GM19023 (cell line): ENCODE measurements around the gene CALU.

ENCODE experiments used
- ATAC-seq: cut with Tn5 transposase; IDR thresholded peaks from one replicate; pipeline ENCODE4 v1.9.1; 2021; ENCODE audit warnings: mild to moderate bottlenecking, moderate library complexity; ENCODE audit not compliant: unreplicated experiment

CALU gene

GRCh38 chr7:128724743-128725142 lies 14.4 kb upstream of the CALU start:
- no peak for ATAC-seq

DNA sequence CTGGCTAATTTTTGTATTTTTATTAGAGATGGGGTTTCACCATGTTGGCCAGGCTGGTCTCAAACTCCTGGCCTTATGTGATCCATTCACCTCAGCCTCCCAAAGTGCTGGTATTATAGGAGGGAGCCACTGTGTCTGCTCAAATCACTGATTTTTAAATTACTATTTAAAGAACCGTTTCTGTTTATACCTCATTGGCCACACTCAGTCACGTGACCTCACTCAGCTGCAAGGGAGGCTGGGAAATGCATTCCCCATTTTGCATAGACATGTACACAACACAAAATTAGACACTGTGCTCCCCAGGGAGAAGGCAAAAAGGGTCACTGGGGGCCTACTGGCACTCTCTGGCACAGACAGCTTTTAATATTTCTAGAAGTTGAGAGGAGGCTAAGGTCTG lies 13.6 kb upstream of the CALU start:
- ATAC-seq = no peak

DNA sequence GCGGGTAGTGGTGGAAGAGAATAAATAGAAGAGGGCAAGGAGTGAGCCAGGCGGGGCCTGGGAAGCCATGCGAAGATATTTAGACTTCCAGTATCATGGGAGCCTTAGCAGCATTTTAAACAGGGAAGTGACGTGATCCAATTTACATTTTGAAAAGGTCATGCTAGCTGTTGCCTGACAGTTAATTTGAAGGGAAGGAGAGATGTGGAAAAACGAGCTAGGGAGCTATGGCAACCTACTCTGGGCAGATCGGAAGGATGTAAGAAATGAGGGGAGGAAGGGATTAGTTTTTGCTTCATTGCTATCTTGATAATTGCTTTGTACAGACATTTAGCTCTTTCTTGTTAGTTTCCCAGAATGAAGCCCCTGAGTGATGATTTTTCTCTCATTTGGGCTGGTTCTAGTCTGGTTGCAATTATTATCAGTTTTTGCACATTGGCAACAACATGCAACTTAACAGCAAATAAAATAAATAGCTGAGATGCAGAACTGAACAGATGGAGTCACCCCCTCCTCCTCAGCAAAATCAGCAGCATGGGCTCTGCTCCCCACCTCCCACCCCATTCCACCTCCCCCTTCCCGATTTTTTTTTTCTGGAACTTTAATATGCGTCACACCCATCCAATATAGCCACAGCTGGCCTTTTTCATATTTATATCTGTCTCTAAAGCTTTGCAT lies 13.0 kb upstream of the CALU start:
- ATAC-seq = no peak

- no peak for ATAC-seq
Measured at GRCh38 chr7:128726737-128727072, 12.5 kb upstream of the CALU start.

DNA sequence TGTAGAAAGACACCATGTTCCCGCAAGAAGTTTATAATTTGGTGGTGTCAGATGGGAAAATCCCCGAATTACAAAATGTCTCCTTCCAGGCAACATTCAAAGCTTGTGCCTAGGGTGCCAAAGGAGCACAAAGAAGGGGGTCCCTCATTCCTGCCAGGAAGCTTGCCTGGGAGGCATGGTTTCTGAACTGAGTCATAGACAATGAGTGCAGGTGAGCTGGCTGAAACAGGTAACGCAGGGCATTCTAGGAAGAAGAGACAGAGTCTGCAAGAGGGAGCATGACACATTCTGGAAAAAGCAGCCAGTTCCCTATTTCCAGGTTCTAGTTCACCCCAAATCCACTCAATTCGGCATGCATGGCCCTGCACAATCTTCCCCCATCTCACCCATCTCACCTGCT lies 11.9 kb upstream of the CALU start:
- ATAC-seq = no peak

- no peak for ATAC-seq
Measured at GRCh38 chr7:128728598-128728997, 10.6 kb upstream of the CALU start.

DNA sequence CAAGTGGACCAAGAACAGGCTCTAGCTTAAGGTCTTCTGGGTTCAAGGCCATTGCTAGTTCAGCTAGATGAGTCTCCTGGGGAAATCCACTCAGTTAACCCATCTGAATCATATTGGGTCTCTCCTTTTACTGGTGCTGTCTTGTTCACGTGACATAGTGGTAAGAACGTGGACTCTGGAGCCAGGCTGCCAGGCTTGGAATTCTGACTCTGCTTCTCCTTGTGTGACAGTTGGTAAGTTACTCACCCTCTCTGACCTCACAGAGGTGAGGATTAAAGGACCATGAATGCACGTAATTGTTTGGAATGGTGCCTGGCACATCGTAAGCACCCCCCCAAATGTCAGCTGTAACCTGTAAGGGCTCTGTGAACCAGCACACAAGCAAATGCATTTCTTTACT lies 9.7 kb upstream of the CALU start:
- no peak for ATAC-seq

GRCh38 chr7:128731184-128731583 lies 8.0 kb upstream of the CALU start:
- ATAC-seq = no peak

DNA sequence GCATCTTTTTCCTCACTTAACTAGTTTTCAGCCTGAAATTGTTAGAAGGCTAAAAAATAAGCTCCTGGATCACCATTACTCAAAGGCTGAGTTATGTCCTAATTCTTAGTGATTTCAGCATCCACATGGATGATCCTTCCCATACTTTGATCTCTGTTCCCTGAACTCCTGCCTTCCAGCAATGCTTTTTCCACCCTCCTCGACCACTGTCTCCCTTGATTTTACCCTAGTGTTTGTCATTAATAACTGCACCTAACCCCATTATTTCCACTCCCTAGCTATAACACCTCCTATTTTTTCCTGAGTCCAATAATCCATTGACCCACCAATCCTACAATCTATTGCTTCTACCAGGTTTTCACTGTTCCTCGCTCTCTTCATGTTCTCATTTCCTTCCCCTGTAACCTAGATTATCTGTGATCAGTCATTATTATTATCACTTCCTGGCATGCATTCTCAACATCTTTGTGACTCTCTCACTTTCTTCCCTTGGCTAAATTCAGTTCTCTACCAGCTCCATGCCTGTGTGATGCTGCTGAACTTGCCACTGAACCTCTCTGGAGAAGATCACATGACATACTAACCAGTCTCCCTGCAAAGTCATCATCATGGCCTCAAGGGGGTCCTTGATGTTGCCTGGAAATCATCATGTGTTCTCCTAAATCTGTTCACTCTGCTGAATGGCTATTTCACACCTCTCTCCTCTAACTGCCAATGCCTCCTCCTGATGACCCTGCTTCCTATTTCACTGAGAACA lies 6.5 kb upstream of the CALU start:
- ATAC-seq = no peak

DNA sequence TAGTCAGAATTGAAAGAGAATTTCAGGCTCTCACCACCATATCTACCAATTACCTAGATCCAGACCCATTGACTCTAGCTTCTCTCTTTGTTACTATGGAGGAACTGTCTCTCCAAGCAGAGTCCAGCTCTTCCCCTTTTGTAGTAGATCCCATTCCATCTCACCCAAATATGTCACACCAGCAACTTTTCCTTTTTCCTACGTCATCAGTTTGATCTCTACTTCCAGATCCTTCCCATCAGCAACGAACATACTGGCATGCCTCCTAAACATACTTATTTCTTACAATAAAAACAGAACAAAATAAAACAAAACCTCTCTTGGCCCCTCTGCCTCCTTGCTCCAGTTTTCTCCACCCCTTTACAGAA lies 5.9 kb upstream of the CALU start:
- ATAC-seq = no peak

DNA sequence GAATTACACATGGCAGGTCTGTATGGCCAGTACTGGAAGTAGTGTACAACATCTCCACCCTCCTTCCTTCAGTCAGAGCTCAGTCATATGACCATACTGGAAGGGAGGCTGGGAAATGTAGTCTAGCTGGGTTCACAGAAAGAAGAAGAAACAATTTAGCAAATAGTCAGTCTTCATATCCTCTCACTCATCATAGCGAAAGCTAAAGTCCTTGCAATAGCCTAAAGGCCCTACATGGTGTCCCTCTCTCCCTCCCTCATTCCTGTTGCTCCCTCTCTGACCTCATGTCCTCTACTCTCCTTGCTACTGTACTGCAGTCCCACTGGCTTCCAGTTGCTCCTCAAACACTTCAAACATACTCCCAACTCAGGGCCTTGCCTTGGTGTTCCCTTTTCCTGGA lies 4.3 kb upstream of the CALU start:
- no peak for ATAC-seq

- ATAC-seq = no peak
Measured at GRCh38 chr7:128735436-128735835, 3.7 kb upstream of the CALU start.

- ATAC-seq = no peak
Measured at GRCh38 chr7:128737441-128737840, 1.7 kb upstream of the CALU start.

DNA sequence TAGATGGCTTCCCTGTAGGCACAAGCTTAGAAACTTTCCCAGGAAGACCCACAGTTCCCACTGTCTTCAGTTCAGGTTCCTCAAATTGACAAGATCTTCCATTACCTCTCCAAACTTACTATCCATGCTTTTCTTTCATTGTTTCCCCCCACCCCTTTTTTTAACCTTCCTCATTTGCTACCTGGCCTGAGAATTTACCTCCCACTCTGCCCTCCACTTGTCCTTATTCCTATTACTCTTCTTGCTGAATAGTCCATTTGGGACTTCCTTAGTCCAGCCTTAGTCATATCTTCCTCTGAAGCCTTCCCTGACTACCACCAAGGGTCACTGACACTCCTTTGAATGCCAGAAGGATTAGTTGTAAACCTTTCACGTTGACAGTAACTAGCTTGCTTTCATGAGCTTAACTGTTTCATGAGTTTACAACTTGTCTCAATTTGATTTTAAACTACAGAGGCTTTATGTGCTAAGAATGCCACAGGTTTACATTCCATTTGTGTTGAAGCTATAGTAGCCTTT lies 1.2 kb upstream of the CALU start:
- ATAC-seq = no peak

DNA sequence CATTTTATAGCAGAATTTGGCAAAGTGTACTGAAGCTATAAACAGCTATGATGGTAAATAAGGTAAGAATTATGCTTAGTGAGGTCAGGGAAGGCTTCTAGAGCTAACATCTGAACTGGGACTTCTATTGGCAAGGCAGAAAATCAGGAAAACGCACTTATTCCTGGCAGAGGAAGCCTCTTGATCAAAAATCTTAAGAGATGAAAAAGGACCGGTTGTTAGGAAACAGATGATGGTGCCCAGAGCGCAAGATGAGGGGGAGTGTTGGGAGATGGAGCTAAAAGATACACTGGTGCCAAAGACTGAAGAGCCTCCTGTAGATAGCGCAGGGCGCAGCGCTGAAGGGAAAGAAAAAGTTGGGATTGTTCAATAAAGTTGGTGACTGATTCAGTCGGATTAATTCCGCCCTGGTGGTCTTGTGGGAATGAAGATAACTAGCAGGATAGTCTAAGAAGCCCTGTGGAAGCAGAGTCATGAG lies 550 bp upstream of the CALU start:
- peak; percentile 6 for ATAC-seq

DNA sequence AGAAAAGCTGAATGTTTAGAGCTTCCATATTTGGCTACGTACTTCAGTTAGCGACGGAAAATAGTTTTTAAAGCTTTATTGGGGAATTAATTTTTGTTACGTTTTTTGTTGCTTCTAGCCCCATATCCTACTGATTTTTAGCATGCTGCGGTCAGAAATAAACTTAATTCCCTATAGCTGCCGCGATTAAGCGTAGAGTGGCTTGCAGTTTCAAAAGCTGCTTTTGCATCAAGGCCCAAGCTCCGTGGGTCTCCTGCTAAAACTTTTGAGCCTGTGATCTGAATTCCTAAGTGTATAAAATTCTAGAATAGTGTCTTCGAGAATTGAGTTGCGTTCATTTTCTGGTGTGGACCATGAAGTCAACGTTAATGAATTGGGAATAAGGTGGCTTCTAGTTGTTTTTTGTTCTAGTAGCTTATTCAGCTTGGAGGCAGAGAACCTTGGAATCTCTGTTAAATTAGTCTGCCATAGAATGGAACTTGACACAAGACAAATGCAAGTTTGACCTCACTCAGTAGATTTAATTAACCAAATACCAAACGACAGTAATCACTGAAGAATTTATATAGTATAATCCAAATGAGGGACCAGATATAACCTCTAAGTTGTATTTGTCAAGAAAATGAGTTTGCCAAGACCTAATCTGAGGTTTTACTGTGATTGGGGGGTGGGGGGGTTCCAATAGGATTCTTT lies 977 bp downstream of the CALU start:
- ATAC-seq = no peak

DNA sequence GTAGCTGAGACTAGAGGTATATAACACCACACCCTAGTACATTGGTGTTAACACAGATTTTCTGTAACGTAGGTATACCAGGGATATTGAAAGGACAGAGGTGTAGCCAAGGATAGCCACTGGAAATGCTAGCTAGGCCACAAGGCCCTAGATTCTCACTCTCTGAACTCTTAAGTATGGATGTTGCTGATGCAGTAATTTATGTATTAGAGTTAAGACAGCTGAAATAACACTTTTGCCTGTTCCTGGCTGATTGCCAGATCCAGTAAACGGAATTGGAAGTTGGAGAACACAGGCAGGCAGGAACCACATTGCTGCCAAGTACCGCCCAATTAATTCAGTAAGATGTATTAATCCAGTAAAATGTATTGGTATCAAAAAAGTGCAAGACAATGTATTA lies 1.8 kb downstream of the CALU start:
- ATAC-seq = no peak

GRCh38 chr7:128741491-128741890 lies 2.3 kb downstream of the CALU start:
- ATAC-seq = no peak

GRCh38 chr7:128742206-128742605 lies 3.0 kb downstream of the CALU start:
- ATAC-seq = no peak

DNA sequence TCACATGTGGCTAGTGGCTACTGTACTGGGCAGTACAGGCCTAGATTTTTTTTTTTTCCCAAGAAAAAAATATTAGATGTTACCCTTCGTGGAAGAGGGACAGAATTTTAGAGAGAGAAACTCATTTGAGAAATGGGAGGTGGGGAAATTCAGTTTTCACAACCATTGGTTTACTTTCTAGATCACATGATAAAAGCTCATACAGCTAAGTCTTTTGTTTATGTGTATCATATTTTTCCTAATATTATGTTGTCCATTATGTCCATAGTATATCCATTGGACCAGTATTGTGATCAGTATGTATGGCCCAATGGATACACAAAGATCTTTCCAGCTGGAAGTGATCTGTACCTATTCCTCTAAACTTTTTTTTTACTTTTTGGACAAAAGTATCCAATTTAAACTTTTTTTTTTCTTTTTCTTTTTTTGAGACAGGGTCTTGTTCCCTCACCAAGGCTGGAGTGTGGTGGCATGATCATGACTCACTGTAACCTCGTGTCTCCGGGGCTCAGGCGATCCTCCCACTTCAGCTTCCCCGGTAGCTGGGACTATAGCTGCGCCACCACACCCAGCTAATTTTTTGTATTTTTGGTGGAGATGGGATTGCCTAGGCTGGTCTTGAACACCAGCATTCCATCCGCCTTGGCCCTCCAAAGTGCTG lies 4.1 kb downstream of the CALU start:
- ATAC-seq = no peak

- ATAC-seq = no peak
Measured at GRCh38 chr7:128744366-128744905, 5.3 kb downstream of the CALU start.
